Measurements from ENCODE around the gene USP49.

The USP49 gene

GRCh38 chr6:41821266-41821665 is 73.9 kb downstream of the USP49 start:
- H3K4me3 ChIP-seq (ENCODE audit: low read length, poor library complexity, severe bottlenecking): no peak overlapping the region
- H3K36me3 ChIP-seq (ENCODE audit: insufficient read depth, low read length): peaks cover 3% of the 10 kb centered on the region; the same call in 1 of the 2 replicates
- no peaks in the 10 kb centered on the region for H3K4me1 ChIP-seq (ENCODE audit: insufficient read depth, low read length, poor library complexity, severe bottlenecking)
- TF ChIP-seq CTCF (conservative IDR thresholded peaks at IDR 0.05; ENCODE audit: low read length): no peak
- no peak for TF ChIP-seq EZH2phosphoT487 (IDR thresholded peaks at IDR 0.05; ENCODE audit: borderline replicate concordance)
- H3K4me2 ChIP-seq (ENCODE audit: low read depth, low read length, poor library complexity, severe bottlenecking): no peak overlapping the region
- H2AFZ ChIP-seq (ENCODE audit: low read length): no peak overlapping the region
- H4K20me1 ChIP-seq (ENCODE audit: insufficient read depth, low read length, poor library complexity, severe bottlenecking): no peaks in the 10 kb centered on the region
- H3K9ac ChIP-seq (ENCODE audit: low read depth, low read length, poor library complexity, severe bottlenecking): no peak overlapping the region
- no peaks in the 10 kb centered on the region for H3F3A ChIP-seq (ENCODE audit: low read depth)
- no peaks in the 10 kb centered on the region for H3K79me2 ChIP-seq (ENCODE audit: insufficient read depth, low read length)
- H3K27me3 ChIP-seq (ENCODE audit: insufficient read depth, low read length, poor library complexity, severe bottlenecking): no peaks in the 10 kb centered on the region
- no peaks in the 10 kb centered on the region for H3K9me2 ChIP-seq (replicated peaks; ENCODE audit: low read depth, low read length)
- H3K9me3 ChIP-seq (ENCODE audit: insufficient read depth, low read depth, low read length): no peaks in the 10 kb centered on the region

DNA sequence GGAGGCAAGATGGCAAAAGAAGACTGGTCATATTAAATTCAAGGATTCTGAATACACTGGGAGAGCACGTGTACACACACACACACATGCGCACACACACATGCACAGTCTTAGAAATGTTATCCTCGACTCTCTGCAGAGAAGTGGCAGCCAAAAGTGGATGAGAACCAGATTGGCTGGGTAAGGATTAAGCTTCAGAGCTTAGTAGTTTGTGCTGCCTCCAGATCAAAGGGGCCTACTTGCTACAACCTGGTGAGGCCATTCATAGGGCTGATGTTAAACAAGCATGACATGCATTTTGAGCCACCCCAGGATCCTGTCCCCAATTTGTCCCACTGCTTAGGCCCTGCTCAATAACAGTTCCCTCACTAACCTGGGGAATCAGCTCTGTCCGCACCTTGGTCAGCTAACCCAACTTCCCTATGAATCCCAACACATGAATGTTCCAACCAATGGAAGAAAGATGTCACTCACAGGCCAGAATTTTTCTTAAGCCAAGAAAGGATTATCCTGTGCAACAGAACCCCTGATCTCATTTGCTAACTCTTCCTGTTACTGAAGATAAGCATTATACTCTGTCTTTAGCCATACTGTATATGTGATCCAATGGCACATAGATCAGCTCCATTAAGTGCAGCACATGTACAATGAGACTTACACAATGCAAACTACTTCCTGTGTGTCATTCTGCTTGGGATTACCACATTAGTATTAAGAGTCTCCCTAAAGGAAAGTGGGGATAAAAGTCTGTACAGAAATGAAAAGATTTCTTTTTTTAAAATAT is 76.7 kb downstream of the USP49 start:
- peaks cover 3% of the 10 kb centered on the region; the same call in 1 of the 2 replicates for H3K36me3 ChIP-seq (ENCODE audit: insufficient read depth, low read length)
- no peaks in the 10 kb centered on the region for H3K9me3 ChIP-seq (ENCODE audit: insufficient read depth, low read depth, low read length)
- no peak overlapping the region for H3K4me2 ChIP-seq (ENCODE audit: low read depth, low read length, poor library complexity, severe bottlenecking)
- H3K79me2 ChIP-seq (ENCODE audit: insufficient read depth, low read length): no peaks in the 10 kb centered on the region
- no peaks in the 10 kb centered on the region for H3K27me3 ChIP-seq (ENCODE audit: insufficient read depth, low read length, poor library complexity, severe bottlenecking)
- H3K4me3 ChIP-seq (ENCODE audit: low read length, poor library complexity, severe bottlenecking): no peak overlapping the region
- no peak for TF ChIP-seq CTCF (conservative IDR thresholded peaks at IDR 0.05; ENCODE audit: low read length)
- no peak for TF ChIP-seq EZH2phosphoT487 (IDR thresholded peaks at IDR 0.05; ENCODE audit: borderline replicate concordance)
- H3K9me2 ChIP-seq (replicated peaks; ENCODE audit: low read depth, low read length): no peaks in the 10 kb centered on the region
- no peak overlapping the region for H2AFZ ChIP-seq (ENCODE audit: low read length)
- no peaks in the 10 kb centered on the region for H3F3A ChIP-seq (ENCODE audit: low read depth)
- no peak overlapping the region for H3K9ac ChIP-seq (ENCODE audit: low read depth, low read length, poor library complexity, severe bottlenecking)
- no peaks in the 10 kb centered on the region for H4K20me1 ChIP-seq (ENCODE audit: insufficient read depth, low read length, poor library complexity, severe bottlenecking)
- no peaks in the 10 kb centered on the region for H3K4me1 ChIP-seq (ENCODE audit: insufficient read depth, low read length, poor library complexity, severe bottlenecking)

- no peaks in the 10 kb centered on the region for H3K79me2 ChIP-seq (ENCODE audit: insufficient read depth, low read length)
- no peaks in the 10 kb centered on the region for H3K4me1 ChIP-seq (ENCODE audit: insufficient read depth, low read length, poor library complexity, severe bottlenecking)
- no peaks in the 10 kb centered on the region for H4K20me1 ChIP-seq (ENCODE audit: insufficient read depth, low read length, poor library complexity, severe bottlenecking)
Observed at GRCh38 chr6:41815587-41815986, 79.6 kb downstream of the USP49 start.

More at GRCh38 chr6:41815587-41815986, 79.6 kb downstream of the USP49 start:
- Histone ChIP-seq H3K9ac (ENCODE audit: low read depth, low read length, poor library complexity, severe bottlenecking) (no peak overlapping the region), H3K4me3 (ENCODE audit: low read length, poor library complexity, severe bottlenecking) (no peak overlapping the region), H2AFZ (ENCODE audit: low read length) (no peak overlapping the region), H3K36me3 (ENCODE audit: insufficient read depth, low read length) (no peaks in the 10 kb centered on the region; the same call in 1 of the 2 replicates), H3K9me2 (replicated peaks; ENCODE audit: low read depth, low read length) (no peaks in the 10 kb centered on the region), H3K9me3 (ENCODE audit: insufficient read depth, low read depth, low read length) (no peaks in the 10 kb centered on the region), H3K4me2 (ENCODE audit: low read depth, low read length, poor library complexity, severe bottlenecking) (no peak overlapping the region), H3K27me3 (ENCODE audit: insufficient read depth, low read length, poor library complexity, severe bottlenecking) (no peaks in the 10 kb centered on the region), H3F3A (ENCODE audit: low read depth) (no peaks in the 10 kb centered on the region)
- no peak for TF ChIP-seq EZH2phosphoT487 (IDR thresholded peaks at IDR 0.05; ENCODE audit: borderline replicate concordance)
- TF ChIP-seq CTCF (conservative IDR thresholded peaks at IDR 0.05; ENCODE audit: low read length): no peak

All from Loucy (cell line).